ENCODE results near the gene RNU2-63P. TPM values are rescaled to one million over a fixed set of nuclear protein-coding genes. Genes with fewer than 3 reads are reported as not detected.

The RNU2-63P gene
- total RNA-seq, 2 donors from 2014 or later = 12.2 to 19.8 TPM

DNA sequence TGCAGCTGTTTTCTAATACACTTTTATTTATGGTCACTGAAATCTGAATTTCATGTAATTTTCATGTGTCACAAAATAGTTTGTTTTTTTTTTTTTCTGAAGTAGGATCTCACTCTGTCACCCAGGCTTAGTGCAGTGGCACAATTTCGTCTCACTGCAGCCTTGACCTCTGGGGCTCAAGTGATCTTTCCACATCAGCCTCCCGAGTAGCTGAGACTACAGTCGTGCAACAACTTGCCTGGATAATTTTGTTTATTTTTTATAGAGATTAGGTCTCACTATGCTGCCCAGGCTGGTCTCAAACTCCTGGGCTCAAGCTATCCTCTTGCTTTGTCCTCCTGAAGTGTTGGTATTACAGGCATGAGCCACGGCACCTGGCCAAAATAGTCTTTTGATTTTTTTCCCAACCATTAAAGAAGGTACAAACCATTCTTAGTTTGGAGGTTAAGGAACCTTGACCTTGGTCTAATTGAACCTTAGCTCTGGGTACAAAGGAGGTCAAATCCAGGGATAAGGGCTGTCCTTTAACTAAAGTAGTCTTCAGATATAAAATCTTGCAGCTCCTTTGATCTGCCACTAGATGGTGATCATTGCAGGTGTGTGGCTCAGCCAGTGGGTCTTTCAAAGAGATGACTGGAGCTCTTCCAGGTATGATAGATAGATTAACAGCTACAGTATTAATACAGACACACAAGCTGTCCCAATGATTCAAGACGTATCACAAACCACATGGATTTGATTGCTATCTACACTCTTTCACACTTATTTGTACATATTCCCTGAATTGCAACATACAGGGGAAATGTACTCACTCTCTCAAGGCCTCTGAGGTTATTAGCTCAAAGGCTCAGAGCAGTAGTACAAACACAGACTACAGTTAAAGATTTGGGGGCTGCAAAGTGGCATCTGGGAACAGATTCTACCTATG, 43.9 kb upstream of the RNU2-63P start:
- no peak overlapping the region for H3K4me3 ChIP-seq (ENCODE audit: low read length)
- peaks cover 32% of the 10 kb centered on the region for H3K27me3 Mint-ChIP-seq (ENCODE audit: insufficient read depth)
- H3K27ac ChIP-seq (ENCODE audit: low read depth, low read length) = no peak overlapping the region
- H3K4me1 ChIP-seq (ENCODE audit: control insufficient read depth, insufficient read depth, low read length) = no peaks in the 10 kb centered on the region
- H3K4me1 Mint-ChIP-seq = peaks cover 11% of the 10 kb centered on the region
- H3K36me3 Mint-ChIP-seq (ENCODE audit: low read depth) = no peaks in the 10 kb centered on the region
- no peak overlapping the region for H3K27ac Mint-ChIP-seq
- no peak overlapping the region for H3K4me3 Mint-ChIP-seq
- H3K9me3 ChIP-seq (ENCODE audit: control insufficient read depth, low read length) = no peaks in the 10 kb centered on the region
- peaks cover 30% of the 10 kb centered on the region for H3K27me3 ChIP-seq (ENCODE audit: control insufficient read depth, insufficient read depth, low read length, poor library complexity, severe bottlenecking)
- H3K9me3 Mint-ChIP-seq = no peaks in the 10 kb centered on the region
- TF ChIP-seq, protein P1, sequence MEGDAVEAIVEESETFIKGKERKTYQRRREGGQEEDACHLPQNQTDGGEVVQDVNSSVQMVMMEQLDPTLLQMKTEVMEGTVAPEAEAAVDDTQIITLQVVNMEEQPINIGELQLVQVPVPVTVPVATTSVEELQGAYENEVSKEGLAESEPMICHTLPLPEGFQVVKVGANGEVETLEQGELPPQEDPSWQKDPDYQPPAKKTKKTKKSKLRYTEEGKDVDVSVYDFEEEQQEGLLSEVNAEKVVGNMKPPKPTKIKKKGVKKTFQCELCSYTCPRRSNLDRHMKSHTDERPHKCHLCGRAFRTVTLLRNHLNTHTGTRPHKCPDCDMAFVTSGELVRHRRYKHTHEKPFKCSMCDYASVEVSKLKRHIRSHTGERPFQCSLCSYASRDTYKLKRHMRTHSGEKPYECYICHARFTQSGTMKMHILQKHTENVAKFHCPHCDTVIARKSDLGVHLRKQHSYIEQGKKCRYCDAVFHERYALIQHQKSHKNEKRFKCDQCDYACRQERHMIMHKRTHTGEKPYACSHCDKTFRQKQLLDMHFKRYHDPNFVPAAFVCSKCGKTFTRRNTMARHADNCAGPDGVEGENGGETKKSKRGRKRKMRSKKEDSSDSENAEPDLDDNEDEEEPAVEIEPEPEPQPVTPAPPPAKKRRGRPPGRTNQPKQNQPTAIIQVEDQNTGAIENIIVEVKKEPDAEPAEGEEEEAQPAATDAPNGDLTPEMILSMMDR (conservative IDR thresholded peaks at IDR 0.05) = peak; percentile 87
- 45 to 68% methylated on average over 4 to 5 of the region's 5 CpGs for WGBS, 2 experiments (ENCODE audit: insufficient coverage in 1 of 2, insufficient read length in 1 of 2)
- H3K36me3 ChIP-seq (ENCODE audit: control insufficient read depth, insufficient read depth, low read length) = no peaks in the 10 kb centered on the region
- H3K9ac ChIP-seq (ENCODE audit: extremely low read depth, low read length, poor library complexity, severe bottlenecking) = no peak overlapping the region
- DNase-seq = no peak

DNA sequence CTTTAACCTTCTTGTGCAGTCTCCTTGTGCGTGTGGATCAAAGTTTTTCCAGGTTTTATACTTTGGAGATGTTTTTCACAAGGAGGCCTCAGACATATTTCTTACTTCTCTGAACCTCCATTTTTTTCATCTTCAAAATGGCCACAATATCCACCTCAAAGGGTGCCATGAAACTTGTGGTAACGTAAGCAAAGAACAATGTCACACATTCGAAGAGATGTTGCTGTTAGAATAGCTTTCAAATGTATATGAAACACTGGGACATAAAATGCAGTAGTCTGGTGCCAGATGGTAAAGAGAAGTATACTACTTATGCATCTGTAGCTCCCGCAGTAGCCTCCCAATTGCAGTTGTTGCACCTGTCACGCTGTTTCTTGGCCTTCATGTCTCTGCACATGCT, 41.8 kb upstream of the RNU2-63P start:
- Histone ChIP-seq H3K4me1 (ENCODE audit: control insufficient read depth, insufficient read depth, low read length) (peaks cover 3% of the 10 kb centered on the region), H3K4me3 (ENCODE audit: low read length) (no peak overlapping the region), H3K27me3 (ENCODE audit: control insufficient read depth, insufficient read depth, low read length, poor library complexity, severe bottlenecking) (peaks cover 15% of the 10 kb centered on the region), H3K9ac (ENCODE audit: extremely low read depth, low read length, poor library complexity, severe bottlenecking) (no peak overlapping the region), H3K27ac (ENCODE audit: low read depth, low read length) (no peak overlapping the region), H3K9me3 (ENCODE audit: control insufficient read depth, low read length) (no peaks in the 10 kb centered on the region), H3K36me3 (ENCODE audit: control insufficient read depth, insufficient read depth, low read length) (peaks cover 3% of the 10 kb centered on the region)
- WGBS, 2 experiments (ENCODE audit: insufficient coverage in 1 of 2, insufficient read length in 1 of 2) = 91% methylated on average over 4 to 5 of the region's 5 CpGs
- TF ChIP-seq, protein P1 (conservative IDR thresholded peaks at IDR 0.05) = no peak
- no peaks in the 10 kb centered on the region for H3K9me3 Mint-ChIP-seq
- H3K27ac Mint-ChIP-seq = no peak overlapping the region
- no peak for DNase-seq
- no peak overlapping the region for H3K4me3 Mint-ChIP-seq
- H3K36me3 Mint-ChIP-seq (ENCODE audit: low read depth) = no peaks in the 10 kb centered on the region
- peaks cover 24% of the 10 kb centered on the region for H3K4me1 Mint-ChIP-seq
- H3K27me3 Mint-ChIP-seq (ENCODE audit: insufficient read depth) = peaks cover 21% of the 10 kb centered on the region

DNA sequence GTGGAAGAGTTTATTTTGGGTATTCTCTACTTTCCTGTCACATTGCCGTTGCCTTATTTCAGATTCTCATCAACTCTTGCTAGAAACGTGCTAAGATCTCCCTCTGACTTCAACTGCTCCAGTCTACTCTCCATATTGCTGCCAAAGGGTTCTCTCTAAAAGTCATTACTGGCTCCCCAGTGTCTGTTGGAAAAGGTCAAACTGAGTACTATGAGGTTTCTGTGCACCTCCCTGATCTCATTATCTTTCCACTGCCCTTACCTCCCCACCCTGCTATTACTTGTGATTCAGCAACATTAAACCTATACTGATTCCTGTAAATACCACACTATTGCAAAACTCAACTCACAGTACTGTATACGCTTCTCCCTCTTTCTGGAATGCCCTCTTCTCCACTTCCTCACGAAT, 41.1 kb upstream of the RNU2-63P start:
- no peak overlapping the region for H3K27ac ChIP-seq (ENCODE audit: low read depth, low read length)
- TF ChIP-seq, protein P1 (conservative IDR thresholded peaks at IDR 0.05) = no peak
- H3K4me1 Mint-ChIP-seq = peaks cover 24% of the 10 kb centered on the region
- H3K27me3 Mint-ChIP-seq (ENCODE audit: insufficient read depth) = peaks cover 14% of the 10 kb centered on the region
- H3K4me3 Mint-ChIP-seq = no peak overlapping the region
- no peak overlapping the region for H3K9ac ChIP-seq (ENCODE audit: extremely low read depth, low read length, poor library complexity, severe bottlenecking)
- H3K36me3 ChIP-seq (ENCODE audit: control insufficient read depth, insufficient read depth, low read length) = peaks cover 5% of the 10 kb centered on the region
- no peak for DNase-seq
- peaks cover 3% of the 10 kb centered on the region for H3K4me1 ChIP-seq (ENCODE audit: control insufficient read depth, insufficient read depth, low read length)
- 76 to 100% methylated on average over 3 to 4 of the region's 4 CpGs for WGBS, 2 experiments (ENCODE audit: insufficient coverage in 1 of 2, insufficient read length in 1 of 2)
- no peak overlapping the region for H3K4me3 ChIP-seq (ENCODE audit: low read length)
- peaks cover 8% of the 10 kb centered on the region for H3K27me3 ChIP-seq (ENCODE audit: control insufficient read depth, insufficient read depth, low read length, poor library complexity, severe bottlenecking)
- H3K9me3 Mint-ChIP-seq = no peaks in the 10 kb centered on the region
- peaks cover 3% of the 10 kb centered on the region for H3K36me3 Mint-ChIP-seq (ENCODE audit: low read depth)
- no peaks in the 10 kb centered on the region for H3K9me3 ChIP-seq (ENCODE audit: control insufficient read depth, low read length)
- H3K27ac Mint-ChIP-seq = no peak overlapping the region
